RPMI7951 (cell line): ENCODE results near the gene DAPP1. TPM values are rescaled to one million over a fixed set of nuclear protein-coding genes. Genes with fewer than 3 reads are reported as not detected.

ENCODE experiments used
- DNase-seq: peaks from one replicate; pipeline ENCODE4 v3.0.0-alpha.2; 2012; ENCODE audit warnings: low read depth
- total RNA-seq: library from RNA; depleted of rRNA; stranded (reverse); fragments of >200 nt; shearing (Covaris generic); gene quantifications from 2 replicates; pipeline ENCODE4 v1.2.3, GENCODE V29; 2014; rRNA removed

The DAPP1 gene
- total RNA-seq, 1 experiment from 2014 or later, result not detected

DNA sequence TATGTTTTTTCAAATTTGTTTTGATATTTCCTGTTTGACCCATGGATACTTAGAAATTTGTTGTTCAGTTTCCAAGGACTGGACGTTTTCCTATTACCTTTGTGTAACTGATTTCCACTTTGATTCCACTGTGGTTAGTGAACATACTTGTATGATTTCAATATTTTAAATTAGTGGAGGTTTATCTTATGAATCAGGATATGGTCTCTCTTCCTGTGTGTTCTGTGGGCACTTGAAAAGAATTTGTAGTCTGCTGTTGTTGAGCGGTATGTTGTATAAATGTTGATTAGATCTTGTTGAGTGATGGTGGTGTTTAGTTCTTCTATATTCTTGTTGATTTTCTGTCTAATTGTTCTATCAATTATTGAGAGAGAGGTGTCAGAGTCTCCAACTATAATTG is 98.8 kb downstream of the DAPP1 start:
- DNase-seq, result no peak

DNA sequence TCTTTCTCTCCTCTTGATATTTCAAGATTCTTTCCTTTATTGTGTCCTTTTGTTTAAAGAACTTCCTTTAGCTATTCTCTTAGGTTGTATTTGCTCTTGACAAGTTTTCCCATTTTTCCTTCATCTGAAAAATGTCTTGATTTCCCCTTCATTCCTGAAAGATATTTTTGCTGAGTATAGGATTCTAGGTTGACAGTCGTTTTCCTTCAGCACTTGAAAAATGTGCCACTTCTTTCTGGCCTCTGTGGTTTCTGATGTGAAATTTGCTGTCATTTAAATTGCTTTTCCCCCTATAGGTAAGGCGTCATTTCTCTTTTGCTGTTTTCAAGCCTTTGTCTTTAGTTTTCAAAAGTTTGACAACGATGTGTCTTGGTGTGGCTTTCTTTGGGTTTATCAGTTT is 100.9 kb downstream of the DAPP1 start:
- no peak for DNase-seq

DNA sequence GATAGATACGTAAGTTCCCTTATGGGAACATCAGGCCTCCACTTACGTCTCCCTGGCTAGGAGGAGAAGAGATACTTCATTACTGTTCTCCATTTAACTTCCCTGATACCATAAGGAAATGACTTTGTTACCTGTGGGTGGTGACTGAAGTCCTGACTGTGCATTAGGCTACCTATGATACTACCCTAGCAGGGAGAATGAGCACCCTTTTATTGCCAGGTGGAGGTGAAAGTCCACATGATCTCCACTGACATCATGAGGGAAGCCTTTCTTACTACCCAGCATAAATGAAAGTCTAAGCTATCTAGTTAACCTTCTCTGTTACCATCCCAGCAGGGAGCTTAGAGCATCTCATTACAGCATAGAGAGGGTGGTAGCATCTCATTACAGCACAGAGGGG is 102.0 kb downstream of the DAPP1 start:
- no peak for DNase-seq

Other genes starting within 250 kb of the DAPP1 start
- gene MTTP, start 242.0 kb upstream of the DAPP1 start, total RNA-seq, result under 0.01 and 0.39 TPM in 2 replicates
- gene C4orf54, start 159.0 kb upstream of the DAPP1 start, total RNA-seq, result 1.4 TPM in 2 replicates
- gene LAMTOR3, start 77.6 kb downstream of the DAPP1 start, total RNA-seq, result 57.4 and 58.9 TPM in 2 replicates
- 24.1 and 27.3 TPM in 2 replicates for gene DNAJB14, start 129.8 kb downstream of the DAPP1 start, total RNA-seq
- 1,240 and 1,294 TPM in 2 replicates for gene H2AZ1, start 133.4 kb downstream of the DAPP1 start, total RNA-seq